Cardiac muscle cell (in vitro differentiated cells and primary cell): ENCODE measurements around the gene KMT5B. TPM values are rescaled to one million over a fixed set of nuclear protein-coding genes. Genes with fewer than 3 reads are reported as not detected.

ENCODE experiments used
- DNase-seq, 2 donors: peaks; one replicate each; pipeline versions ENCODE4 v3.0.0 to v3.0.0-alpha.2; 2010 to 2017; ENCODE audit warnings: low read depth in 1 of 2, low spot score in 1 of 2
- H3K27ac ChIP-seq: fragments of 200-600 bp; sonication (generic); 2 replicates; pipeline ENCODE4 v1.5.1; 2016
- H3K27me3 ChIP-seq: fragments of 200-600 bp; sonication (generic); 2 replicates; pipeline ENCODE4 v1.6.0; 2016; ENCODE audit warnings: control low read depth
- H3K36me3 ChIP-seq: fragments of 200-600 bp; sonication (generic); 2 replicates; pipeline ENCODE4 v1.5.1; 2016; ENCODE audit warnings: control low read depth
- H3K4me1 ChIP-seq: fragments of 200-600 bp; sonication (generic); 2 replicates; pipeline ENCODE4 v1.8.1; 2017; ENCODE audit warnings: low read depth, mild to moderate bottlenecking, mixed run types
- H3K4me3 ChIP-seq: fragments of 200-600 bp; sonication (generic); 2 replicates; pipeline ENCODE4 v1.5.1; 2016; ENCODE audit warnings: mild to moderate bottlenecking
- H3K9me3 ChIP-seq: fragments of 200-600 bp; sonication (generic); 2 replicates; pipeline ENCODE4 v1.5.1; 2017; ENCODE audit warnings: low read depth, mild to moderate bottlenecking, control low read depth
- polyA plus RNA-seq: library from polyadenylated mRNA; unstranded; fragments of >200 nt; fragmentation: Nextera tagmentation; extraction: Ambion mirVana; gene quantifications from 2 replicates; pipeline ENCODE4 v1.2.1, GENCODE V29; 2016
- total RNA-seq: library from RNA; depleted of rRNA; stranded (reverse); fragments of >200 nt; gene quantifications from 2 replicates; pipeline ENCODE4 v1.2.3, GENCODE V29; 2016
- TF ChIP-seq, protein P1 (sequence below): IDR thresholded peaks from 2 replicates; pipeline ENCODE4 v1.5.1; 2012; ENCODE audit warnings: low read depth, mild to moderate bottlenecking, low read length

The KMT5B gene
- total and polyA plus RNA-seq, 2 experiments from 2014 or later = 34.1 to 36.7 TPM

DNA sequence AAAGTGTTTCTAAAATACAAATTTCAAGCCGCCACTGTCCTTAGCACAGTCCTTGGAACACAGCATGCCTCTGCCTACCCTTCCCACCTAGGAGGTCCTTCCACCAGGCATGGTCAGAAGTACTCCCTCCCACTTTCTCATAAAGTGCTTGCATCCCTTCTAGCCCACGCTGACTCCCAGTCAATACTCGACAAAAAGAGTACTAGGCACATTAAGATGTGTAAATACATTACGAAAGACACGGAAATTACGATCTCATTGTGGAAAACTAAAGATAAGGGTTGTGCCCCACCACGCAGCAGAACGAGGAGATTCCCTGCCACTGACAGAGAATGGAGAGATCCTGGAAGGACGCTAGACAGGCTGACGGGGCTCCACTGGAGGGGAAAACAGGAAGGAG is 105.4 kb downstream of the KMT5B start:
- no peaks in the 10 kb centered on the region for H3K9me3 ChIP-seq
- peak overlapping the region; percentile 84 for H3K27ac ChIP-seq
- peak in 1 of 2 donors; percentile 30 for DNase-seq
- H3K36me3 ChIP-seq = no peaks in the 10 kb centered on the region
- TF ChIP-seq, protein P1, sequence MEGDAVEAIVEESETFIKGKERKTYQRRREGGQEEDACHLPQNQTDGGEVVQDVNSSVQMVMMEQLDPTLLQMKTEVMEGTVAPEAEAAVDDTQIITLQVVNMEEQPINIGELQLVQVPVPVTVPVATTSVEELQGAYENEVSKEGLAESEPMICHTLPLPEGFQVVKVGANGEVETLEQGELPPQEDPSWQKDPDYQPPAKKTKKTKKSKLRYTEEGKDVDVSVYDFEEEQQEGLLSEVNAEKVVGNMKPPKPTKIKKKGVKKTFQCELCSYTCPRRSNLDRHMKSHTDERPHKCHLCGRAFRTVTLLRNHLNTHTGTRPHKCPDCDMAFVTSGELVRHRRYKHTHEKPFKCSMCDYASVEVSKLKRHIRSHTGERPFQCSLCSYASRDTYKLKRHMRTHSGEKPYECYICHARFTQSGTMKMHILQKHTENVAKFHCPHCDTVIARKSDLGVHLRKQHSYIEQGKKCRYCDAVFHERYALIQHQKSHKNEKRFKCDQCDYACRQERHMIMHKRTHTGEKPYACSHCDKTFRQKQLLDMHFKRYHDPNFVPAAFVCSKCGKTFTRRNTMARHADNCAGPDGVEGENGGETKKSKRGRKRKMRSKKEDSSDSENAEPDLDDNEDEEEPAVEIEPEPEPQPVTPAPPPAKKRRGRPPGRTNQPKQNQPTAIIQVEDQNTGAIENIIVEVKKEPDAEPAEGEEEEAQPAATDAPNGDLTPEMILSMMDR = no peak
- H3K4me3 ChIP-seq = no peak overlapping the region
- H3K27me3 ChIP-seq = no peaks in the 10 kb centered on the region
- H3K4me1 ChIP-seq = peaks cover 14% of the 10 kb centered on the region

DNA sequence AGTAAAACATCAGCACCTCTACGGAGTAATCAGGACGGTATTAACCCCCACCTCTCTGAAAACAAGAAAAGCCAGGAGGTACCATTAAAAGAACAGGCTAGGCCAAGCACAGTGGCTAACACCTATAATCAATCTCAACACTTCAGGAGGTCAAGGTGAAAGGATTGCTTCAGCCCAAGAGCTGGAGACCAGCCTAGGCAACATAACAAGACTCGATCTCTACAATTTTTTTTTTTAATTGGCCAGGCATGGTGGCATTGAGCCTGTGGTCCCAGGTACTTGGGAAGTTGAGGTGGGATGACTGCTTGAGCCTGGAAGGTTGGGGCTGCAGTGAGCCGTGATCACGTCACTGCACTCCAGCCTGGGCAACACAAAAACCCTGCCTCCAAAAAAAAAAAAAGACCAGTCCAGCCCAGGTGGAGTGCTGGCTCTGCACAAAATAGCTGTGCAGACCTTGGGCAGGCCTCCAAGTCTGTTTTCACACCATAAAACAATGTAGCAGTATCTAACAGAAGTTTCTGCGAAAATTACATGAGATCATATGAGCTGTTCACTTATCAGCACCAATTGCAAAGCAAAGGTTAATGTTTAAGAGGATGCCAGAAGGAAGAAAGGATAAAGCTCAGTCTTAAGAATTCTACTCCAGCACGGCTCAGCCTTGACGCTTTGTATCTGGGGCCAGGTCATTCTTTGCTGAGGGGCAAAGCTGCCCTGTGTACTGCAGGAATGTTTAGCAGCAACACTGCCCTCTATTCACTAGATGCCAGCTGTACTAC is 106.7 kb downstream of the KMT5B start:
- peak in 1 of 2 donors; percentile 52 for DNase-seq
- Histone ChIP-seq H3K36me3 (no peaks in the 10 kb centered on the region), H3K4me3 (no peak overlapping the region), H3K27ac (peak overlapping the region; percentile 84), H3K9me3 (no peaks in the 10 kb centered on the region), H3K27me3 (no peaks in the 10 kb centered on the region), H3K4me1 (peaks cover 14% of the 10 kb centered on the region)
- TF ChIP-seq, protein P1 = no peak

Other genes with a start within 250 kb of the KMT5B start
- gene UNC93B1, start 209.2 kb downstream of the KMT5B start, total RNA-seq = 13.6 and 24.0 TPM in 2 replicates
- 13.2 and 20.0 TPM in 2 replicates for gene UNC93B1, start 209.2 kb downstream of the KMT5B start, polyA plus RNA-seq
- 0.45 and 1.2 TPM in 2 replicates for gene ALDH3B1, start 203.0 kb downstream of the KMT5B start, total RNA-seq
- gene ALDH3B1, start 203.0 kb downstream of the KMT5B start, polyA plus RNA-seq = 0.55 and 0.66 TPM in 2 replicates
- gene NDUFS8, start 182.6 kb downstream of the KMT5B start, total RNA-seq = 330 and 471 TPM in 2 replicates
- gene NDUFS8, start 182.6 kb downstream of the KMT5B start, polyA plus RNA-seq = 473 and 540 TPM in 2 replicates
- 35.4 and 55.8 TPM in 2 replicates for gene TCIRG1, start 174.3 kb downstream of the KMT5B start, total RNA-seq
- gene TCIRG1, start 174.3 kb downstream of the KMT5B start, polyA plus RNA-seq = 19.4 and 47.5 TPM in 2 replicates
- gene CHKA, start 91.9 kb downstream of the KMT5B start, total RNA-seq = 49.2 and 143 TPM in 2 replicates
- 37.6 and 41.3 TPM in 2 replicates for gene CHKA, start 91.9 kb downstream of the KMT5B start, polyA plus RNA-seq
- 19.2 and 32.0 TPM in 2 replicates for gene C11orf24, start 58.7 kb upstream of the KMT5B start, total RNA-seq
- 26.6 and 35.3 TPM in 2 replicates for gene C11orf24, start 58.7 kb upstream of the KMT5B start, polyA plus RNA-seq
- 40.4 and 245 TPM in 2 replicates for gene LRP5, start 99.3 kb upstream of the KMT5B start, total RNA-seq
- gene LRP5, start 99.3 kb upstream of the KMT5B start, polyA plus RNA-seq = 29.1 and 36.3 TPM in 2 replicates
- 83.2 and 118 TPM in 2 replicates for gene PPP6R3, start 247.5 kb upstream of the KMT5B start, total RNA-seq
- gene PPP6R3, start 247.5 kb upstream of the KMT5B start, polyA plus RNA-seq = 41.9 and 57.7 TPM in 2 replicates